HG02610 (cell line): ENCODE measurements around the gene ERCC2.
"Not testable (repeated sequence)": the region's sequence is repeated elsewhere in the genome, so short reads cannot be mapped to it uniquely, and the experiment has no call there.

Experiments
- ATAC-seq: cut with Tn5 transposase; IDR thresholded peaks from one replicate; pipeline ENCODE4 v1.9.1; 2021; ENCODE audit warnings: mild to moderate bottlenecking, moderate library complexity; ENCODE audit not compliant: unreplicated experiment

ERCC2 gene

GRCh38 chr19:45370410-45371204 is at the start of gene ERCC2:
Gene ERCC2 (minus strand): TSS chr19:45370573. CDS start chr19:45370540, 33 bp downstream.
- ATAC-seq = peak; percentile 95

- ATAC-seq = no peak
Observed at GRCh38 chr19:45419895-45420294, 49.5 kb upstream of the ERCC2 start.

GRCh38 chr19:45419396-45419795 is 49.0 kb upstream of the ERCC2 start:
- ATAC-seq = peak; percentile 57

GRCh38 chr19:45418802-45419201 is 48.4 kb upstream of the ERCC2 start:
- ATAC-seq = no peak

GRCh38 chr19:45417151-45417550 is 46.8 kb upstream of the ERCC2 start:
- no peak for ATAC-seq

DNA sequence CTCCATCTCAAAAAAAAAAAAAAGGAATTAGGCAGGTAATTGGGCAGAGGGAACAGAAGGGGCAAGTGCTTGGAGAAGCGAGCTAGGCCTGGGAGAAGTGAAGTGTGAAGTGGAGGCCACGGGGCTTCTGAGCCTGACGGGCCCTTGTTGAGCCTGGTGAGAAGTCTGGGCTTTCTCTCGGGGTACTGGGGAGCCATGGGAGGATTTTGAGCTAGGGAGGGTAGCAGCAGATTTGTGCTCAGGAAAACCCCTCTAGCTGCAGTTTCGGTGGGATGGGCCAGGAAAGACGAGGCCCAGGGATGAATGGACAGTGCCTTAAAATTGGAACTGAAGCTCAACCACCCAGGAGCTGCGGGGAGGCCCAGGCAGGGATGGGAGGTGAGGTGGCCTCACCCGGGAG is 44.1 kb upstream of the ERCC2 start:
- ATAC-seq = no peak

GRCh38 chr19:45413497-45413896 is 43.1 kb upstream of the ERCC2 start:
- ATAC-seq = no peak

- not testable (repeated sequence) for ATAC-seq
Observed at GRCh38 chr19:45410330-45410729, 40.0 kb upstream of the ERCC2 start.

- no peak for ATAC-seq
Observed at GRCh38 chr19:45409557-45409920, 39.2 kb upstream of the ERCC2 start.

- no peak for ATAC-seq
Observed at GRCh38 chr19:45408830-45409556, 38.6 kb upstream of the ERCC2 start.

DNA sequence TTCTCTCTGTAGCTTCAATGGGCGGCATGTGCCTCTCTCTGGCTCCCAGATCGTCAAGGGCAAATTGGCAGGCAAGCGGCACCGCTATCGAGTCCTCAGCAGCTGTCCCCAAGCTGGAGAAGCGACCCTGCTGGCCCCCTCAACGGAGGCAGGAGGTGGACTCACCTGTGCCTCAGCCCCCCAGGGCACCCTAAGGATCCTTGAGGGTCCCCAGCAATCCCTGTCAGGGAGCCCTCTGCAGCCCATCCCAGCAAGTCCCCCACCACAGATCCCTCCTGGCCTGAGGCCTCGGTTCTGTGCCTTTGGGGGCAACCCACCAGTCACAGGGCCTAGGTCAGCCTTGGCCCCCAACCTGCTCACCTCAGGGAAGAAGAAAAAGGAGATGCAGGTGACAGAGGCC is 37.7 kb upstream of the ERCC2 start:
- no peak for ATAC-seq

GRCh38 chr19:45407585-45407984 is 37.2 kb upstream of the ERCC2 start:
- ATAC-seq = not testable (repeated sequence)

GRCh38 chr19:45407091-45407375 is 36.7 kb upstream of the ERCC2 start:
- ATAC-seq = no peak

GRCh38 chr19:45406226-45407090 is 36.1 kb upstream of the ERCC2 start, which contains the start of gene POLR1G:
Gene POLR1G (plus strand): TSS chr19:45406644. CDS start chr19:45406697, 53 bp downstream.
- ATAC-seq = peak; percentile 70

- ATAC-seq = peak; percentile 43
Observed at GRCh38 chr19:45405435-45406225, 35.3 kb upstream of the ERCC2 start.

DNA sequence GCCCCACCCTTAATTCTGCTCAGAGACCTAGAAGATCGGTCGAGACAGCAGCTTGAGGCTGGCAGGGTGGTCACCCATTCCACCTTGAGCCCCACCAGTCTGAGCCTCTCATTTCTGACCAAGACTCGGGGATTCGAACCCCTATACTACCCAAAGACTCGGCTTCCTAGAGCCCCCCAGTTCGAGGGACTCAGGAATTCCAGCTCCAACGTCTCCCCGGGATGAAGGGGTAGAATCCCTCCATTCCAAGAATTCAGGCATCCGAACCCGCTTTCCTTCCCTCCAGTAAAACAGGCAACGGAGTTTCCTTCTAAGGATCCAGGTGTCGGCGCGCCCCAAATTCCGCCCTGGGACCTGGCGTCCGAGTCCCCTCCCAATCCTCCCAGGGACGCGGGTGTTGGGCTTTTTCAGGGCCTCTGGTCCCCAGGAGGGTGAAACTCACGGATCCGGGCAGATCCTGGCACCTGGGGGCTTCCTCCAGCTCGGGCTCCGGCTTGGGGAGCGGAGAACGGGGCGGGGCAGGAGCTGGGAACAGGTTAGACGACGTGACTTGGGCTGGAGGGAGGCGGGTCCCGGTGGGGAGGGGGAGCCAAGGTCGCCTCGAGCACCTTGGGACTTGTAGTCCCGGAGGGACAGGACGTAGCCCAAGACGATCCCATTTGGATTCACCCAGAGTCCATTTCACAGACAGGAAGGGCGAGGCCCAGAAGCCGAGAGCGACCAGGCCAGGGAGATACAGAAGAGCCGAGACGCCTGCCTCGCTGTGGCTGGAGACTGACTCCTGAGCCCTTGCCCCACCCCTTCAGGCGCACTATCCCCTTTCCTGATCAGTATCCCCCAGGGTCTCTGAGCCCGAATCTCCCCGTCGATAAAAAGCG is 34.4 kb upstream of the ERCC2 start, which contains the start of gene PPP1R13L:
Gene PPP1R13L, minus strand, starts transcription at position 513 of the 878 bp plus-strand sequence. CDS start 6,751 bp downstream, outside the sequence.
- ATAC-seq = no peak

GRCh38 chr19:45403781-45404556 is 33.6 kb upstream of the ERCC2 start:
- ATAC-seq = no peak

GRCh38 chr19:45403272-45403671 is 32.9 kb upstream of the ERCC2 start:
- no peak for ATAC-seq
